ENCODE data around the gene CAPN13. TPM values are rescaled to one million over a fixed set of nuclear protein-coding genes. Genes with fewer than 3 reads are reported as not detected.

The CAPN13 gene
- total RNA-seq, 6 donors from 2014 or later: 9.4 to 46.1 (median 17.5) TPM

Small RNA genes within 50 kb of the gene (small RNA-seq; reads per million reads assigned to genes)
- gene AC092569.1: 0 reads per million in 4 donors

All from upper lobe of left lung (tissue), 6 donors.